Measurements from ENCODE around the gene KTN1. TPM values are rescaled to one million over a fixed set of nuclear protein-coding genes. Genes with fewer than 3 reads are reported as not detected.

Gene KTN1
- total RNA-seq, 2 experiments from 2014 or later: 90.0 to 94.1 TPM

DNA sequence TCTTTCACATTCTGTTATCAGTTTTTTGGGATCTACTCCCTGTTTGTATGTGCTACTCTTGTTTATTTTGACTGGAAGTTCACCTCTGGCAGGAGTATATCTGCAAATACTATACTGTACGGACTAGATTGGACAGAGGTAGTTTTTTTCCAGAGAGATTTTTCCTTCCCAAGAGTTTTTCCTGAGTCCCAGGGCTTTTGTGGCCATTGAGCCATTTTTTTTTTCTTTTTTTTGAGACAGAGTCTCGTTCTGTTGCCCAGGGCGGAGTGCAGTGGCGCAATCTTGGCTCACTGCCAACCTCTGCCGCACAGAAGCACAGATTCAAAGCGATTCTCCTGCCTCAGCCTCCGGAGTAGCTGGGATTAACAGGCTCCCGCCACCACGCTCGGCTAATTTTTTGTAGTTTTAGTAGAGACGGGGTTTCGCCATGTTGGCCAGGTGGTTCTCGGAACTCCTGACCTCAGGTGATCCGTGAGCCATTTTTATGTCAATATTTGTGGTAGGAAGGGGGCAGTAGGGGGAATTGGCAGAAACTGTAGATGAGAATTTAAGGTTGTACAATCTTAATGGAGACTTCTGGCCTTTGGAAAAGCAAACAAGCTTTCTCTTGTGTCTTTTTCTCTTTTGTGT lies 19.4 kb downstream of the KTN1 start:
- peaks cover 6% of the 10 kb centered on the region for H3K9me3 Mint-ChIP-seq
- CTCF ChIA-PET: interaction anchor here (0.7 kb wide), 1 partner anchor 487 kb away, joined by 3 read pairs; no protein-coding TSS in a partner anchor

DNA sequence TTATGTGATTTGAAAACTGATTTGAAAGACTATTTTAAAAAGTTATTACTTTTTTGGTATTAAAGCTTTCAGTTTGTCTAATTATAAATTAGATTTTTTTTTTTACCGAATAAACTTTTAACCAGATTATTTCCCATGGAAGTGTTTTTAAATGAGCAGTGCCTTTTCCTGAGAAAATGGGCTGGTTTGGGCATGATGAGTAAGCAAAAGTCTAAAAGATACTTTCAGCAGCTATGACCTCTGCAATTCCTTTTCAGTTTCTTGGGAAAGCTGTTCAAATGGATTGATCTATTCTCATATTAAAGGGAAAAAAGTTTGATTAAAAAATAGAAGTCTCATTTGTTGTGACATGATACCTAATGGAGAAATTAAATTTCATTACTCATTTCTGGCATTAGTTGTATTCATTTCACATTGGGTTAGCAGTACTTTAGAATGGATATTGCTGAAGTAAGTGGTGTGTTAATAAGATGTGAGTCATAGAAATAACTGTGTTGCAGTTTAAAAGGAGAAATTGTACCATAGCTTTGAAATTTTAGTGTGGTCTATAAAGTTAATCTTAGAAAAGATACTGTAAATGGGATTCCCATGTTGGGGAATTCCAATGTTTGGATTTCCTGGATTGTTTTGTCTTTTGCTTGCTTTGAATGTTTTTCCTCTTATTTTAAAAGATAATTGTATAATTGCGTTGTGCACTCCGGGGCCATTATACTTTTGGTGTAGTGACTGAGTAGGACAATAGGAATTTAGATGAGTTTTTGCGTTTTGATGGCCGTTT lies 21.0 kb downstream of the KTN1 start:
- intact Hi-C loops (cut with micrococcal nuclease): no loop called here
- peaks cover 21% of the 10 kb centered on the region for H3K4me1 Mint-ChIP-seq (ENCODE audit: low read depth)
- CTCF ChIA-PET: no interaction called here
- no peak for DNase-seq
- H3K27ac Mint-ChIP-seq: no peak overlapping the region
- peaks cover 3% of the 10 kb centered on the region for H3K9me3 Mint-ChIP-seq
- H3K4me3 Mint-ChIP-seq: no peak overlapping the region
- peaks cover 18% of the 10 kb centered on the region for H3K36me3 Mint-ChIP-seq (ENCODE audit: low read depth)
- no peaks in the 10 kb centered on the region for H3K27me3 Mint-ChIP-seq (ENCODE audit: low read depth)

More for the DNA sequence above, 19.4 kb downstream of the KTN1 start:
- no peak for DNase-seq
- no peak overlapping the region for H3K4me3 Mint-ChIP-seq
- intact Hi-C loops (cut with micrococcal nuclease): no loop called here
- peaks cover 20% of the 10 kb centered on the region for H3K36me3 Mint-ChIP-seq (ENCODE audit: low read depth)
- no peaks in the 10 kb centered on the region for H3K27me3 Mint-ChIP-seq (ENCODE audit: low read depth)
- H3K27ac Mint-ChIP-seq: no peak overlapping the region
- H3K4me1 Mint-ChIP-seq (ENCODE audit: low read depth): peaks cover 27% of the 10 kb centered on the region

DNA sequence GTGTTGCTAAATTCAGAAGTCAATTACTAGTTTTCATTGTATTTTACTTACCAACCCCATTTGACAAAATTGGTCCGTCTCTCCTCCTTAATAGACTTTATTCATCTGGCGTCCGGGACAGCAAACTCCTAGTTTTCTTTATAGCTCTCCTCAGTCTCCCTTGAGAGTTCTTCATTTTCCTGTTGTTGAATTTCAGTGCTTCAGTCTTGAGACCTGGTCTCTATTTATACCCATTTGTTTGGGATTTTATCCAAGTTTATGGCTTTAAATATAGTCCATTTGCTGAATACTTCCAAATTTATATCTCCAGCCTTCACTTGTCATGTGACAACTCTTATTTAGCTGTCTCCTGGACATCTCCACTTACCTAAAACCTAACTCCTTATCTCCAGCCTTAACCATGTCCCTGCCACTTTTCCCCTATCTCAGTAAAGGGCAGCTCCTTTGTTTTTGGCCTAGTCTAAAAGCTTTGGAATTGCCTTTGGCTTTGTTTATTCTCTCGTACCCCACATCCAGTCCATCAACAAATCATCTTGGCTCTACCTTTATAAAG lies 23.5 kb downstream of the KTN1 start:
- Mint-ChIP-seq H3K9me3 (peaks cover 2% of the 10 kb centered on the region), H3K36me3 (ENCODE audit: low read depth) (peaks cover 7% of the 10 kb centered on the region), H3K4me3 (no peak overlapping the region), H3K4me1 (ENCODE audit: low read depth) (peaks cover 29% of the 10 kb centered on the region), H3K27ac (no peak overlapping the region), H3K27me3 (ENCODE audit: low read depth) (no peaks in the 10 kb centered on the region)
- CTCF ChIA-PET: no interaction called here
- intact Hi-C loops (cut with micrococcal nuclease): no loop called here
- DNase-seq: no peak

DNA sequence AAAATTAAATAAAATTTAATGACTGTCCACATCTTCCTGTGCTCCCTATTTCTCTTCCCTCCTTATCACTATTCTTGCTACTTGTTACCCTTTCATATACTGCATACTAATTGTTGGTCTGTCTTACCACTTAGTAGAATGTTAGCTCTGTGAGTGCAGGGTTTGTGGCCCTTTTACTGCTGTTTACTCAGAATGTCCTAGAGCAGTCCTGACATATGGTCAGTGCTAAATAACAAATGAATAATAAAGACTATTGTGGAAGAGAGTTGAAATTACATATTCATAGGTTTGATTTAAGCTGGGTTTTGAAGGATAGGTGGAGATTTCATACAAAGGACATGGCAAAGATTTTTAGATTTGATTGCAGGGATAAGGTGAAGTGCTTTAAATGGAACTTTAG lies 24.5 kb downstream of the KTN1 start:
- H3K27ac Mint-ChIP-seq: no peak overlapping the region
- no peaks in the 10 kb centered on the region for H3K27me3 Mint-ChIP-seq (ENCODE audit: low read depth)

DNA sequence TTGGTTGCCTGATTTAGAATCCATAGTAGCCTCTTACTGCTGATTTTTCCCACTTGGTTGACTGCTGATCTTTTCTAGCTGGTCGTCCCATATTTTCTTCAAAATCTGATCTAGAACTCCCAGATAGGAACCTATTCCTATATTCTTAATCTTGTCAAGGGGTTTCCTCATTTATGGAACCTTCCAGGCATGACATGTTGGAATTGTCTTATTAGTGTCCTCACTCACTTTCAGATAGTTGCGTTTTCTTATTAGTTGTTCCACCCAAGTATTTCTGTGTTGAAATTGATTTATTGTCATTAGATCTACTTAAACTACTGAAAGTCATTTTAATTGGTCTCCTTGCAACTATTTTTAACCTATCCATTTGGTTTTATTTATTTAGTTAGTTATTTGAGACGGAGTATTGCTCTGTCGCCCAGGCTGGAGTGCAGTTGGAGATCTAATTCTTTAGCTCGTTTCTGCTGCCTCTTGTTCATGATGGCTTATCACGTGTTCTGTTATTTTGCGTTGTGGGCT lies 25.0 kb downstream of the KTN1 start:
- Mint-ChIP-seq H3K36me3 (ENCODE audit: low read depth) (peaks cover 2% of the 10 kb centered on the region), H3K27me3 (ENCODE audit: low read depth) (no peaks in the 10 kb centered on the region), H3K4me1 (ENCODE audit: low read depth) (peaks cover 33% of the 10 kb centered on the region), H3K27ac (no peak overlapping the region), H3K4me3 (no peak overlapping the region), H3K9me3 (no peaks in the 10 kb centered on the region)
- CTCF ChIA-PET: no interaction called here
- intact Hi-C loops (cut with micrococcal nuclease): no loop called here
- DNase-seq: no peak

More for the DNA sequence above, 24.5 kb downstream of the KTN1 start:
- Mint-ChIP-seq H3K4me1 (ENCODE audit: low read depth) (peaks cover 28% of the 10 kb centered on the region), H3K4me3 (no peak overlapping the region), H3K9me3 (no peaks in the 10 kb centered on the region), H3K36me3 (ENCODE audit: low read depth) (peaks cover 2% of the 10 kb centered on the region)
- intact Hi-C loops (cut with micrococcal nuclease): no loop called here
- no peak for DNase-seq
- CTCF ChIA-PET: no interaction called here

DNA sequence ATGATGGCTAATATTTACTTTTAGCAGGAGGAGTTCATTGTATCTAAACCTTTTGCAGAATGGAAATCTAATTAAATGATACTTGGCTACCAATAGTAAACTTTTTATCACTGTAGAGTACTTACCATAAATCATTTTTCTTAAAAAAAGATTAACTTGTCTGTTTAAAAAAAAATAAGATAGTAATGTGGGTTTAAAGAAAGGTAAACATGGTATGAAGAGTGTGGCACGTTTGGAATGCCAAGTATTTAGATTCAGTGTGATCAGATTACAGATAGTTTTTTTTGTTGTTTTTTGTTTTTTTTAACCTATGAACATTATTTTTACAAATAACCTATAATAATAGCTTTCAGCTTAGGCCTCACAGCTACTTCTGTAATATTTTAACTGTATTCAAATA lies 25.8 kb downstream of the KTN1 start:
- intact Hi-C loops (cut with micrococcal nuclease): no loop called here

DNA sequence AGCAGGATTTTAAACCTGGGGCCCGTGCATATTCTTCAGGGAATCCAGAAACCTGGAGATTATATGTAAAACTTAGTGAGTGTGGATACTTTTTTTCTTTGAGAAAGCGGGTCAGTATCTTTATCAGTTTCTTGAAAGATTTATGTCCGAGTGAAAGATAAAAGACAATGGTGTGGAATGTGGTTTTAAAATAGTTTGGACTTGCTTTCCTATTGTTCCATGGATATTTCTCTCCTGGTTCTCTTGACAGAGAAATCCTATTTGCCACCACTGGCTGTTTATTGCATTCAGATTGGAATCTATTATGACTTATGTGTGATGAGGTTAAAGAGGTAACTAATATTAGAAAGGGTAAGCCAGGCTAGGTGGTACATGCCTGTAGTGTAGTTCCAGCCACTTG lies 27.4 kb downstream of the KTN1 start:
- CTCF ChIA-PET: no interaction called here
- no peaks in the 10 kb centered on the region for H3K9me3 Mint-ChIP-seq
- H3K4me1 Mint-ChIP-seq (ENCODE audit: low read depth): peaks cover 29% of the 10 kb centered on the region
- H3K27me3 Mint-ChIP-seq (ENCODE audit: low read depth): no peaks in the 10 kb centered on the region
- peaks cover 4% of the 10 kb centered on the region for H3K36me3 Mint-ChIP-seq (ENCODE audit: low read depth)
- DNase-seq: no peak
- intact Hi-C loops (cut with micrococcal nuclease): no loop called here
- H3K4me3 Mint-ChIP-seq: no peak overlapping the region
- H3K27ac Mint-ChIP-seq: no peak overlapping the region

More for the DNA sequence above, 25.8 kb downstream of the KTN1 start:
- CTCF ChIA-PET: no interaction called here
- Mint-ChIP-seq H3K4me1 (ENCODE audit: low read depth) (peaks cover 32% of the 10 kb centered on the region), H3K27me3 (ENCODE audit: low read depth) (no peaks in the 10 kb centered on the region), H3K9me3 (no peaks in the 10 kb centered on the region), H3K27ac (no peak overlapping the region), H3K4me3 (no peak overlapping the region), H3K36me3 (ENCODE audit: low read depth) (peaks cover 2% of the 10 kb centered on the region)
- no peak for DNase-seq

DNA sequence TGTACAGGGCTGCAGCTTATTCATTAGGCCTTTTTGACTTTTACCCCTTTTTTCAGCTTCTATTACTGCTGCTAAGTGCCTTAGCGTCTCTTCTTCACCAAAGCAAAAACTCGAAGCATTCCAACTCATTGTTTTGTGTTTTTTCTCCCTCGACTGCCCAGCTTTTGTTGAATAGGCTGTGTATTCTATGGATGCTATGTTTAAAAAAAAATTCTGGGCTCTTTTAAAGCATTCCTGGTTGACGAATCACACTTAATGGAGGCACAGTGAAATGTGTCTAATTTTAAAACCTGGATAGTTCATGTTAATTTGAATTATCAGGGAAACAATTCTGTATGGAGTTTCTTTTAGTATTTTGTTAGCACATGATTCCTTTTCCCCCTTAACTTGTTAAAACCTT lies 29.7 kb downstream of the KTN1 start:
- Mint-ChIP-seq H3K9me3 (no peaks in the 10 kb centered on the region), H3K4me3 (no peak overlapping the region), H3K27me3 (ENCODE audit: low read depth) (no peaks in the 10 kb centered on the region), H3K36me3 (ENCODE audit: low read depth) (peaks cover 20% of the 10 kb centered on the region), H3K4me1 (ENCODE audit: low read depth) (peaks cover 29% of the 10 kb centered on the region), H3K27ac (no peak overlapping the region)
- CTCF ChIA-PET: no interaction called here
- intact Hi-C loops (cut with micrococcal nuclease): no loop called here
- no peak for DNase-seq

DNA sequence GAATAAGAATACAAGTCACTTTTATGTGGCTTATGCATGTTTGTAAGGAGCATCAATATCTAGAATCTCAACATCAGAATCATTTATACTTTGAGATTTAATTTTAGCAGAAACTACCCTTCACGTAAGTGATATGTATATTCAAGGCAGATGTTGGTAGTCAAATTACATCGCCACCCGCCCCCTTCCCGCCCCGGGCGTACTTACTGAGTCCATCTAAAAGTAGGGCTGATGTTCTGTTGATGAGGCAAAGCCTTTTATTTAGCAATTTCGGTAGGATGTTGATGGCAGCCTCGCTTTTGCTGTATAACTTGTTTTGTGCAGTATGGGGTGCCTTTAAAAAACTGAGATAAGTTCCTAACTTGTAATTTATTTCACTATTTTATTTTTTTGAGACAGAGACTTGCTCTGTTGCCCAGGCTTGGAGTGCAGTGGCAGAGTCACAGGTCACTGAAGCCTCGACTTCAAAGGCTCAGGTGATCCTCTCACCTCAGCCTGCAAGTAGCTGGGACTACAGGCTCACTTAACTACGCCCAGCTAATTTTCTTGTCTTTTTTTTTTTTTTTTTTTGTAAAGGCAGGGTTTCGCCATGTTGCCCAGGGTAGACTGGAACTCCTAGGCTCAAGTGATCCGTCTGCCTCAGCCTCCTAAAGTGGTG lies 30.8 kb downstream of the KTN1 start:
- no peak for DNase-seq
- H3K27me3 Mint-ChIP-seq (ENCODE audit: low read depth): no peaks in the 10 kb centered on the region
- CTCF ChIA-PET: no interaction called here
- H3K36me3 Mint-ChIP-seq (ENCODE audit: low read depth): peaks cover 27% of the 10 kb centered on the region
- H3K4me1 Mint-ChIP-seq (ENCODE audit: low read depth): peaks cover 29% of the 10 kb centered on the region
- no peak overlapping the region for H3K4me3 Mint-ChIP-seq
- H3K27ac Mint-ChIP-seq: no peak overlapping the region
- H3K9me3 Mint-ChIP-seq: no peaks in the 10 kb centered on the region
- intact Hi-C loops (cut with micrococcal nuclease): no loop called here

DNA sequence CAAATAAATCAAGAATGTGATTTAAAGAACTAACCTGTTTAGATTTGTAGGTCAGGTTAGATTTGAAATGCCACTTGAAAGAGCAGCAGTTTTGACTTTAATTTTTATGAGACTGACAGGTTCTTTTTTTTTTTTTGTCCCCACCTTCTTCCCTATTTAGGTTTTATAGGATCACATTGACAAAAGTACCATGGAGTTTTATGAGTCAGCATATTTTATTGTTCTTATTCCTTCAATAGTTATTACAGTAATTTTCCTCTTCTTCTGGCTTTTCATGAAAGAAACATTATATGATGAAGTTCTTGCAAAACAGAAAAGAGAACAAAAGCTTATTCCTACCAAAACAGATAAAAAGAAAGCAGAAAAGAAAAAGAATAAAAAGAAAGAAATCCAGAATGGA lies 31.9 kb downstream of the KTN1 start:
- Mint-ChIP-seq H3K27ac (no peak overlapping the region), H3K27me3 (ENCODE audit: low read depth) (no peaks in the 10 kb centered on the region), H3K4me3 (no peak overlapping the region), H3K9me3 (no peaks in the 10 kb centered on the region), H3K36me3 (ENCODE audit: low read depth) (peaks cover 38% of the 10 kb centered on the region), H3K4me1 (ENCODE audit: low read depth) (peaks cover 27% of the 10 kb centered on the region)
- no peak for DNase-seq
- intact Hi-C loops (cut with micrococcal nuclease): no loop called here
- CTCF ChIA-PET: no interaction called here

DNA sequence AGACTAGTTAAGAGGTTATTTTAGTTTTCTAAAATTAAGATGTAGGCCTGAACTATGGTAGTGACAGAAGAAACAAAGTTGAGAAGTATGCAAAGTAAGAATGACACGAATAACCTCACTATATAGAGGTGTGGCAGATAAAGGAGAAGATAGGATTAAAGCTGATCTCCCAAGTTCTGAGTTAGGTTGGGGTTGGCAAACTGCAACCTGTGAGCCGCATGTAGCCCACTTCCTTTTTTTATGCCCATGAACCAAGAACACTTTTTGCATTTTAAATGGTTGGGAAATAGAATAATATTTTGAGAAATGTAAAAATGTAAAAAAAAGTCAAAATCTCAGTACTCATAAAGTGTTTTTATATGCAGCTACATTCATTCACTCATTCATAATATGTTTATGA lies 34.3 kb downstream of the KTN1 start:
- Mint-ChIP-seq H3K27me3 (ENCODE audit: low read depth) (no peaks in the 10 kb centered on the region), H3K9me3 (peaks cover 2% of the 10 kb centered on the region), H3K4me1 (ENCODE audit: low read depth) (peaks cover 16% of the 10 kb centered on the region), H3K27ac (no peak overlapping the region), H3K4me3 (no peak overlapping the region), H3K36me3 (ENCODE audit: low read depth) (peaks cover 55% of the 10 kb centered on the region)
- CTCF ChIA-PET: interaction anchor here (0.7 kb wide), 1 partner anchor 24 kb away, joined by 3 read pairs; no protein-coding TSS in a partner anchor
- DNase-seq: no peak
- intact Hi-C loops (cut with micrococcal nuclease): no loop called here

DNA sequence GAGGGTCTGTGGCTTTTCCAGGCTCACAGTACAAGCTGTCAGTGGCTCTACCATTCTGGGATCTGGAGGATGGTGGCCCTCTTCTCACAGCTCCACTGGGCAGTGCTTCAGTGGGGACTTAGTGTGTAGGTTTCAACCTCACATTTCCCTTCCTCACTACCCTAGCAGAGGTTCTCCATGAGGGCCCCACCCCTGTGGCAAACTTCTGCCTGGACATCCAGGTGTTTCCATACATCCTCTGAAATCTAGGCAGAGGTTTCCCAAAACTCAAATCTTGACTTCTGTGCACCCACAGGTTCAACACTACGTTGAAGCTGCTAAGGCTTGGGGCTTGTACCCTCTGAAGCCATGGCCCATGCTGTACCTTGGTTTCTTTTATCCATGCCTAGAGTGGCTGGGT lies 40.3 kb downstream of the KTN1 start:
- CTCF ChIA-PET: interaction anchor here (0.6 kb wide), 1 partner anchor 12 kb away, joined by 4 read pairs; no protein-coding TSS in a partner anchor
- DNase-seq: no peak
- Mint-ChIP-seq H3K4me1 (ENCODE audit: low read depth) (no peaks in the 10 kb centered on the region), H3K27me3 (ENCODE audit: low read depth) (no peaks in the 10 kb centered on the region), H3K27ac (no peak overlapping the region), H3K4me3 (no peak overlapping the region), H3K9me3 (peaks cover 2% of the 10 kb centered on the region), H3K36me3 (ENCODE audit: low read depth) (peaks cover 76% of the 10 kb centered on the region)
- intact Hi-C loops (cut with micrococcal nuclease): no loop called here
